ENCODE measurements around the gene PAX2. TPM values are rescaled to one million over a fixed set of nuclear protein-coding genes. Genes with fewer than 3 reads are reported as not detected.

Gene PAX2
- total RNA-seq, 1 donor from 2014 or later, result not detected

DNA sequence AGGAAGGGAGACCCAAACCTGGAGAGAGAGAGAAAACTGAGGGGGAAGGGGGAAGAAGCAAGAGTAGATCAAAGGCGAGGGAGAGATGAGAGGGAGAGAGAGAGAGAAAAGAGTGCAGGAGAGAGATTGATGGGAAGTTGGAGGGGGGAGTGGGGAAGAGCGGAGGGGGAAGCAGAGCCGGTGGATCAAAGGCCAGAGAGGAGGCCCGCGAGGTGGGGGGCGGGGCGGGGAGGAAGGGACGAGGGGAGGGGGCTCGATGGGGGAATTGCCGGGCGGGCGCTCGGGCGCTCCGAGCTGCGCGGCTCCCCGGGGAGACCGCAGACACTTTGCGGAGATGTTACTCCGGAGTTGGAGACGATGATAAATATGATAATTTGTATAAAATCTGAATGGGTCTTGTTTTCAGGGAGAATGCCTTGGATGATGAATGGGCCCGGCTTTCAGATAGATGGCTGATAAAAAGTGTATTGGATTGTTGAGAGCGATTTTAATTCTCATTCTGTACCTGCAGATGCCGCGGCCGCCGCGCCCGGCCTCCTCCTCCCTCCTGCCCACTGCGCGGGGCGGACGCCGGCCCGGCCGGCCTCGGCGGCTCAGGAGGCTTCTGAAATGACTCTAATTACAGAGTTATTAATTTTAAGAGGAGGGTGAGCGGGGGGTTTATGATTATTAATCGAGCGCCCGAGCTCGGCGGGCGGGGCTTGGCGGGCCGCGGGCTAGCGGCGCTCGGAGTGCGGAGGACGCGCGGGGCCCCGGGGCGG is 21.4 kb upstream of the PAX2 start:
- intact Hi-C loops (cut with micrococcal nuclease), result no loop called here

GRCh38 chr10:100724531-100725027 is 20.8 kb upstream of the PAX2 start:
- intact Hi-C loops (cut with micrococcal nuclease), result no loop called here

DNA sequence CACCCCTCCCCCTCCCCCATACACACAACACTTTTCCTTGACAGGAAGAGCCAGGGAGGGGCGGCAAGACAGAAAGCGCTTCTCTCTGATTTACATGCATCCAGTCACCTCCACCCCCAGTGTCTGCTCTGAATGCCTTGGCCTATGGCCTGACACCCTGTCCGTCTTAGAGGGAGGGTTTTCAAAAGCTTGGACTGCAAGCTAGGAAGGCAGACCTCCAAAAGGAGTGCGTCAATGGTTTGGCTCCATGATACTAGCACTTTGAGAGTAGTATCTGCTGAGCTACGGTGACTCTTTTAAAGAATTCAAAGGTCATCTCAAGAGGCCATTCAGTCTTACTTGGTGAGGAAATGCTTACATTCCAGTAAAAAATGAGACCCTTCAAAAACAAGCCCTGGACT is 20.3 kb upstream of the PAX2 start:
- intact Hi-C loops (cut with micrococcal nuclease), result no loop called here

DNA sequence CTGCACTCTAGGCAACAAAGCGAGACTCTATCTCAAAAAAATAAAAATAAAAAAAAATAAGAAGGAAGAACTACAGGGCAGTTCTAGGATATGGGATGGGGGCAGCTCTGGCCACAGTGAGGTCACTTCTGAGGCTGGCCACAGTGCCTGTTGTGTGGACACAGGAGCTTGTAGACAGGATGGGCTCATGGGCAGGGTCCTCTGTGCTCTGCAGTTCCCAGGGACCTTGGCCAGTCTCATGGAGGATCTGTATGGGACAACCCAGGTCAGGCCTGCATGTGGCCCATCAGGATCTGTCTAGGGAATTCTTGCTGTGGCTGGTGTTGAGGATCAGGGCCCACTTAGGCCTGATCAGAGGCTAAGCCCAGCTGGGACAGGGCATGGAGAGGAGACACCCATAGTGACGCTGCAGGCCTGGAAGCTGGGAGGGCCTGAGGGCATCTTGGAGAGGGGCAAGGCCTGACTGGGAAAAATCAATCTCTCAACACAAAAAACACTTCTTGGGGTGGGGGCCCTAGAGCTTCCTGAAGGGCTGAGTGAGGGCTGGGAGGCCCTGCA is 19.4 kb upstream of the PAX2 start:
- intact Hi-C loops (cut with micrococcal nuclease), result no loop called here

- intact Hi-C loops (cut with micrococcal nuclease), result no loop called here
These were observed 17.6 kb upstream of the PAX2 start for GRCh38 chr10:100727808-100728207.

DNA sequence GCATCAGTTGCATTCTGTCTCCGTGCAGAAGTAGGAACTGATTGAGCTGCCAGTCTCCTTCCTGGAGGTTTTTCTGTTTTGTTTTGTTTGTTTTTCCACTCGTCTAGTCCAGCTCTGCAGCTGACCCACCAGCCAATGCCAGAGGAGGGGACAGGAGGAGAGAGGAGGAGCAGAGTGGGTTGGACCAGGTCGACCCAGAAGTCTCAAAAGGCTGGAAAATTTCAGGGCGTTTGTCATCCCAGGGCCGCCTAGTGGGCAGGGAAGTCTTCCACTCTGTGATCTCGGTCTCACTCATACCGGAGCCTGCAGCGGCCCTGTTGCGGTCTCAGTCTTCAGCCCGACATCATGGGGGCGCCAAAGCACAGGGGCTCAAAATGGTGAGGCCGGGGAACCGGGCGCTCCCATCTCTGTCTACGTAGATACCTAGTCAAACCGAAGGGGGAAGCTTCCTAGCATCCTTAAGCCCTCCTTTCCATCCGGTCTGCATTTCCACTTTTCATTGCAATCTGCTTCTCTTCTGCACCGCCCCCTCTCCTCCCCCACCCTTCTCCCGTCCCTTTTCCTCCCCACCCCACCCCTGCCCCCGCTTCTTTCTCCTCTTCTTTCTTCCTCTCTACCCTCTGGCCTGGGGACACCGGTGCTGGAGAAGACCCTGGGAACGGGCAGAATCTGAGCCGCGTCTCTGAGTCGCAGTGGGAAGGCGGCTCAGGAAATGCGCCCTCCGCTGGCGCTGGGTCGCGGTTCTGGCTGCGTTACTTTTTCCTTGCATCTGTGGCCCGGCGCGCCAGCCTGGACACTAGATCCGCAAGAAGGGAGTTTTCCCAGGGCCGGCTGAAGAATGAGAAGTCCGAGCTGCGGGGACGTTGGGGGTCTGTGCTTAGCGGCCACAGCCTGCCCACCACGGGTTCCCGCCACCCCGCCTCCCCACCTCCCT is 16.2 kb upstream of the PAX2 start:
- intact Hi-C loops (cut with micrococcal nuclease), result no loop called here

DNA sequence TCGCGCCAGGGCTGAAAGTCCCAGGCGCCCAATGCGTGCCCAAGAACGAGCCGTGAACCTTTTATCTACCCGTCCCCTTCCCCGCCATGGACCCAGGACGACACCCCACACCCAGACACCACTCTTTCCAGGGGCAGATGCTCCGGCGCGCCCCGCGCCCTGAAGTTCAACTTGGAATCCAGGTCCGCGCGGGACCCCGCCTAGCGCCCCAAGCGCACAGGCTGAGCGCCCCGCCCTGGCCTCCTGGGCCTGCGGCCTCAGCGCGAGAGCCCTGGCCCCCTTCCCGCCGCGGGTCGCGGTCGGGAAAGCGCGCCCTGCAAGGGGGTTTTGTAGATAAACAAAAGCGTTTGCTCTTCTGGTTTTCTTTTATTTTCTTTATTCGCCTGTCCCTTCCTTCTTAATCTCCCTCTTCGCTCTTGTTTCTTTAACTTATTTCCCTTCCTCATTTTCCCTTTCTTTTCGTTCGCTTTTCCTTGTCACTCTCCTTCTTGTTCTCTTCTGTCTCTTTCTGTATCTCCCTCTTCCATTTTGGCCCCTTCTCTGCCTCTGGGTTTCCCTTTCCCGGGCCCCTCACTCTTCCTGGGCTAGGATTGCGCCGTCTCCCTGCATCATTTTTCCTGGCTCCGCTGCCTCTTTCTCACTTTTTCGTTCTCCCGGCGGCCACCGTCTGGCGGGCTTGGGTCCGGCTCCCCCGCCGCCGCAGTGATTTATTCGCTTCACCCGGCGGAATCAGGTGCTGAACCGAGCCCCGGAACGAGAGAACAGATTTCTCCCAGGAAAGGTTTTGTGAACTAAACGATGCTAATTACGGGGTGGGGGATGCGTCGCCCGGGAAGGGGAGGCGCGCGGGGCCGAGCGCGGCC is 15.3 kb upstream of the PAX2 start:
- intact Hi-C loops (cut with micrococcal nuclease), result loop anchor here (5.0 kb wide), 1 partner anchor 402 kb away; the partner anchor contains the start of gene TLX1

GRCh38 chr10:100730725-100731406 is 14.5 kb upstream of the PAX2 start:
- intact Hi-C loops (cut with micrococcal nuclease), result loop anchor here (5.0 kb wide), 1 partner anchor 401 kb away; the partner anchor contains the start of gene TLX1

- intact Hi-C loops (cut with micrococcal nuclease), result loop anchor here (5.0 kb wide), 1 partner anchor 401 kb away; the partner anchor contains the start of gene TLX1
These were observed 13.8 kb upstream of the PAX2 start for GRCh38 chr10:100731407-100732240.

DNA sequence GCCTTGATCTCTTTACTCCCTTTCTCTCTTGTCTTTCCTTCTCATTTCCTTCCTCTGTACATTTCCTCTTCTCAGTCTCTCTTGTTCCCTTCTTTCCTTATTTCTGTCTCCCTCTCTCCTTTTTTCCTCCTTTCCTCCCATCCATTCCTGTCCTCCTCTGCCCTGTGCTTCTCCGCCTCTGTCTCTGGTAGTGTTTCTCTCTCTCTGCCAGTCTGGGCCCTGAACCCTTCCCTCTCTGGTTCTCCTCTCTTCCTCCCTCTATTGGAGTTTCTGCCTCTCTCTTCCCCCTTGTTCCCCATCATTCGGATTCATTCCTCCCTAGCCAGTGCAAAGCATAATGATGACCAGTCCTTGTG is 13.2 kb upstream of the PAX2 start:
- intact Hi-C loops (cut with micrococcal nuclease), result loop anchor here (5.0 kb wide), 1 partner anchor 400 kb away; the partner anchor contains the start of gene TLX1

DNA sequence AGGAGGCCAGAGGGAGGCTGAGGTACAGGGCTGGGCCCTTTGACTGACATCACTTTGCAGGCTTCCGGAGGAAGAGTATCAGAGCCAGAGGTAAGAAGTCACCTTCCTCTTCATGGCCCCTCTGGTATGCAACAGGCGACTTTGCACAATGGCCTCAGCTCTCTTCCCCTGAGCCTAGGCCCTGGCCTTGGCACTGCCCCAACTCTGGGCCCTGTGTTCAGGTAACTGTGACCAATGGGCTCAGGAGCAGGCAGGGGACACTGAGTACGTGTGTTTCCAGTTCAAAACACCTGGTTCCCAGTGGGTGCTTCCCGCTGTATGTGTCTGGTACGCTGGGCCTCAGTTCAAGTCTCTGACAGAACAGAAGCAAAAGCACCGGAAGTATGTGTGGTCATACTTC is 12.1 kb upstream of the PAX2 start:
- intact Hi-C loops (cut with micrococcal nuclease), result loop anchor here (5.0 kb wide), 1 partner anchor 399 kb away; the partner anchor contains the start of gene TLX1

- intact Hi-C loops (cut with micrococcal nuclease), result loop anchor here (5.0 kb wide), 2 partner anchors 93 to 398 kb away; partner anchors contain the start of gene TLX1
These were observed 10.9 kb upstream of the PAX2 start for GRCh38 chr10:100734295-100735086.

GRCh38 chr10:100735087-100735336 is 10.4 kb upstream of the PAX2 start:
- intact Hi-C loops (cut with micrococcal nuclease), result loop anchor here (5.0 kb wide), 1 partner anchor 92 kb away; no protein-coding TSS in a partner anchor

DNA sequence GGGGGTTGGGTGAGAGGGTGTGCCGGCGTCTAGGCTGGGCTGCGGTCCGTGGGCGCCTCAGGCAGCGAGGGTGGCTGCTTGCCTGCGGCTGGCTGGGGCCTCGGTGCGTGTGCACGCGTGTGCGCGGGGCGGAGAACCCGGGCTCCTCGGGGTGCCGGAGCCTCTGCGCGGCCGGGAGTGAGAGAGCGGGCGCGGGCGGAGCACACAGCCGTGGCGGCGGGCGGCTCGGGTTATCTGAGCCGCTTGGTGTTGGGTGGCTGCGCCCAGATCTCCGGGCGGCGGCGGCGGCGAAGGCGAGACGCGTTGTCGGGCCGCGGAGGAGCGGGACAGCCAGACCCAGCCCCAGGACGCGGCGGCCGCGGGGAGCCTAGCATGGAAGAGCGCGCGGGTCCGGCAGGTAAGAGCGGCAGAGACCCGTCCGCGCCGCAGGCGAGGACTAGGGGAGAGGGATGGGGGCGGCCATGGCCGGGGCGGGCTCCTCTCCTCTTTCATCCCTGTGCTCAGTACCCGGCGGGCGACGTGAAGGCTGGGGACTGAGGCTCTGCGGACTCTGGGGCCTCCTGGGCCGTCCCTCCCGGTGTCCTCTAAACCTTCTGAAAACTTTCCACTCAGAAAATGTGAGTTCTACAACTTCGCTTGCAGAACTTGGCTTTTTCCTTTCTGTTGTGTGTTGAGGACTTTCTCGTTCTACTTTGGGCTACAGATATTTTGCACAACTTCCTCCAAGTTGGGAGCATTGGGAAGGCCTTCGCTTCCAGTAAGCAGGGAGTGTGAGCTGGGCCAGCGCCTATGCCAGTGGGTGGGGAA is 9.8 kb upstream of the PAX2 start:
- intact Hi-C loops (cut with micrococcal nuclease), result loop anchor here (5.0 kb wide), 1 partner anchor 92 kb away; no protein-coding TSS in a partner anchor

- intact Hi-C loops (cut with micrococcal nuclease), result loop anchor here (5.0 kb wide), 1 partner anchor 91 kb away; no protein-coding TSS in a partner anchor
These were observed 9.1 kb upstream of the PAX2 start for GRCh38 chr10:100736144-100736808.

DNA sequence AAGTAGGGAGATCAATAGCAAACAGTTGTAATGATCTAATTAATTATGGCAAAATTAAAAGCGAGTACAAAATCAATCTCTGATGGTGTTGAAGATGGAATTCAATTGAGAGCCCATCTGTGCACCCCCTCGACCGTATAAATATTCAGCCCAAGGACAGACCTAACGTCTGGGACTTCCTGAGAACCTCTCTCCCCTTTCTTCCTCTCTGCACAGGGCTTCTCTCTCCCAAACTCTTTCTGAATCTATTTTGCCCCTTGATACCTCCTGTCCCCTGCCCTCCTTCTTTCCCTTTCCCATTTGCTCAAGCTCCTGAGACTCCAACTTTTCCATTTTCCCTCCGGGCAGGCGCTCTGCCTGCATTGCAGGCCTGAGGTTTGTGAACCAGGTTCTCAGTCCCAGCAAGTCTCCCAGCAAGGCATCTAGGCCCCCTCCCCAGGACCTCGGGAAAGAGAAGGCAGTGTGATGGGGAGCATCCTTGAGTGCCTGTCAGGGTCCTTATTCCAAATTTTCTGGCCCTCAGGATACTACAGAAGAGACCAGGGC is 8.5 kb upstream of the PAX2 start:
- intact Hi-C loops (cut with micrococcal nuclease), result loop anchor here (5.0 kb wide), 1 partner anchor 90 kb away; no protein-coding TSS in a partner anchor

Measured in T-helper 2 cell treated with Interferon-gamma antibody and Interleukin-4, amounts not matched to agents 100 ng/mL and 5 ng/mL, for 36 hours (primary cell).